Cardiac muscle cell (in vitro differentiated cells and primary cell): ENCODE results near the gene CEP95. TPM values are rescaled to one million over a fixed set of nuclear protein-coding genes. Genes with fewer than 3 reads are reported as not detected.
A peak's percentile ranks its signal among the peaks of the same experiment; 100 is the strongest.

Experiments
- DNase-seq, 2 donors: peaks; one replicate each; pipeline versions ENCODE4 v3.0.0 to v3.0.0-alpha.2; 2010 to 2017; ENCODE audit warnings: low read depth in 1 of 2, low spot score in 1 of 2
- H3K27ac ChIP-seq: fragments of 200-600 bp; sonication (generic); 2 replicates; pipeline ENCODE4 v1.5.1; 2016
- H3K27me3 ChIP-seq: fragments of 200-600 bp; sonication (generic); 2 replicates; pipeline ENCODE4 v1.6.0; 2016; ENCODE audit warnings: control low read depth
- H3K36me3 ChIP-seq: fragments of 200-600 bp; sonication (generic); 2 replicates; pipeline ENCODE4 v1.5.1; 2016; ENCODE audit warnings: control low read depth
- H3K4me1 ChIP-seq: fragments of 200-600 bp; sonication (generic); 2 replicates; pipeline ENCODE4 v1.8.1; 2017; ENCODE audit warnings: low read depth, mild to moderate bottlenecking, mixed run types
- H3K4me3 ChIP-seq: fragments of 200-600 bp; sonication (generic); 2 replicates; pipeline ENCODE4 v1.5.1; 2016; ENCODE audit warnings: mild to moderate bottlenecking
- H3K9me3 ChIP-seq: fragments of 200-600 bp; sonication (generic); 2 replicates; pipeline ENCODE4 v1.5.1; 2017; ENCODE audit warnings: low read depth, mild to moderate bottlenecking, control low read depth
- polyA plus RNA-seq: library from polyadenylated mRNA; unstranded; fragments of >200 nt; fragmentation: Nextera tagmentation; extraction: Ambion mirVana; gene quantifications from 2 replicates; pipeline ENCODE4 v1.2.1, GENCODE V29; 2016
- total RNA-seq: library from RNA; depleted of rRNA; stranded (reverse); fragments of >200 nt; gene quantifications from 2 replicates; pipeline ENCODE4 v1.2.3, GENCODE V29; 2016
- TF ChIP-seq, protein P1 (sequence below): IDR thresholded peaks from 2 replicates; pipeline ENCODE4 v1.5.1; 2012; ENCODE audit warnings: low read depth, mild to moderate bottlenecking, low read length

CEP95 gene
- total and polyA plus RNA-seq, 2 experiments from 2014 or later = 29.1 to 40.3 TPM

DNA sequence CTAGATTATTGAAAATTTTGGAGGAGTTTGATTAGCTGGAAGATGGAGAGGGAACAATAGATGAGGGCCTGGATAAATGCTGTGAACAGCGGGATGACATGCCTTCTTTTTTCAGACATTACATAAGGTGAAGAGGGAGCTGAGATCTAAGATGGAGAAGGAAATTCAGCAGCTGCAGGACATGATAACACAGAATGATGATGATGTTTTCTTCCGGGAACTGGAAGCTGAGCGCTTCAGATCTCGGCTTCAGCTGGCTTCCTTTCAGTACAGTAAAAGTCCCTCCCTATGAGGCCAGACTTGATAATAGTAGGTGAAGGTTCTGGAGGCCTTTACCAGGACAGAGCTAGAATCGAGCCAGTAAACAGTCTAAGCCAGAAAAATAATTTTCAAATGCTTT is 30.7 kb downstream of the CEP95 start:
- H3K9me3 ChIP-seq = no peaks in the 10 kb centered on the region
- H3K4me3 ChIP-seq = no peak overlapping the region
- H3K36me3 ChIP-seq = peaks cover 63% of the 10 kb centered on the region
- peak in 1 of 2 donors; percentile 16 for DNase-seq
- TF ChIP-seq, protein P1, sequence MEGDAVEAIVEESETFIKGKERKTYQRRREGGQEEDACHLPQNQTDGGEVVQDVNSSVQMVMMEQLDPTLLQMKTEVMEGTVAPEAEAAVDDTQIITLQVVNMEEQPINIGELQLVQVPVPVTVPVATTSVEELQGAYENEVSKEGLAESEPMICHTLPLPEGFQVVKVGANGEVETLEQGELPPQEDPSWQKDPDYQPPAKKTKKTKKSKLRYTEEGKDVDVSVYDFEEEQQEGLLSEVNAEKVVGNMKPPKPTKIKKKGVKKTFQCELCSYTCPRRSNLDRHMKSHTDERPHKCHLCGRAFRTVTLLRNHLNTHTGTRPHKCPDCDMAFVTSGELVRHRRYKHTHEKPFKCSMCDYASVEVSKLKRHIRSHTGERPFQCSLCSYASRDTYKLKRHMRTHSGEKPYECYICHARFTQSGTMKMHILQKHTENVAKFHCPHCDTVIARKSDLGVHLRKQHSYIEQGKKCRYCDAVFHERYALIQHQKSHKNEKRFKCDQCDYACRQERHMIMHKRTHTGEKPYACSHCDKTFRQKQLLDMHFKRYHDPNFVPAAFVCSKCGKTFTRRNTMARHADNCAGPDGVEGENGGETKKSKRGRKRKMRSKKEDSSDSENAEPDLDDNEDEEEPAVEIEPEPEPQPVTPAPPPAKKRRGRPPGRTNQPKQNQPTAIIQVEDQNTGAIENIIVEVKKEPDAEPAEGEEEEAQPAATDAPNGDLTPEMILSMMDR = no peak
- H3K27me3 ChIP-seq = no peaks in the 10 kb centered on the region
- H3K4me1 ChIP-seq = no peaks in the 10 kb centered on the region
- no peak overlapping the region for H3K27ac ChIP-seq

DNA sequence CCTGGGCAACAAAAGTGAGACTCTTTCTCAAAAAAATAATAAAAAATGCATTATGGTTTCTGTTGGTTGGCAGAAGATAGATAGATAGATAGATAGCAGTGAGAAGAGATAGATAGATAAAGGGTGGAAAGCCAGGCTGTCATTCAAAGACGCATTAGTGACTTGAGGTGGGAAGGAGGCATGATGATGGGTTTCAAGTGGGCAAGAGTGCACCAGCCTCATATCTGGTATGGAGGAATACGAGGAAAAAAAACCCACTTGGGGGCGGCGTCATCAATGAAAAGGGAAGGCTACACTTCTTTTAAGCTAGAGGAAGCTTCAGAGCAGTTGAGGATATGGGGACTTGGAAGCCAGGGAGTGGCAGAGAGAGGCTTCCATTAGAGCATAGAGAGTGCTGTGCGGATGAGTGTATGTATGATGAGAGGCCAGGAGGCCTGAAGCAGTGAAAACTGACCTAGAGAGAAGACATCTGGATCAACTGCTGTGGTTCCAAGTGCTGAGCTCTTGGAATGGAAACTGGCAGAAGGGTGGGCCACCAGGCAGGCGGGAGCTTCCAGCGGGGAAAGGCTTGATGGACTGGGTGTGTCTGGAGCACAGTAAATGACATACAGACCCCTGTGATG is 31.8 kb downstream of the CEP95 start:
- peaks cover 52% of the 10 kb centered on the region for H3K36me3 ChIP-seq
- no peaks in the 10 kb centered on the region for H3K9me3 ChIP-seq
- peak overlapping the region; percentile 39 for H3K27ac ChIP-seq
- no peak overlapping the region for H3K4me3 ChIP-seq
- no peaks in the 10 kb centered on the region for H3K4me1 ChIP-seq
- H3K27me3 ChIP-seq = no peaks in the 10 kb centered on the region
- no peak for DNase-seq
- TF ChIP-seq, protein P1 = no peak

DNA sequence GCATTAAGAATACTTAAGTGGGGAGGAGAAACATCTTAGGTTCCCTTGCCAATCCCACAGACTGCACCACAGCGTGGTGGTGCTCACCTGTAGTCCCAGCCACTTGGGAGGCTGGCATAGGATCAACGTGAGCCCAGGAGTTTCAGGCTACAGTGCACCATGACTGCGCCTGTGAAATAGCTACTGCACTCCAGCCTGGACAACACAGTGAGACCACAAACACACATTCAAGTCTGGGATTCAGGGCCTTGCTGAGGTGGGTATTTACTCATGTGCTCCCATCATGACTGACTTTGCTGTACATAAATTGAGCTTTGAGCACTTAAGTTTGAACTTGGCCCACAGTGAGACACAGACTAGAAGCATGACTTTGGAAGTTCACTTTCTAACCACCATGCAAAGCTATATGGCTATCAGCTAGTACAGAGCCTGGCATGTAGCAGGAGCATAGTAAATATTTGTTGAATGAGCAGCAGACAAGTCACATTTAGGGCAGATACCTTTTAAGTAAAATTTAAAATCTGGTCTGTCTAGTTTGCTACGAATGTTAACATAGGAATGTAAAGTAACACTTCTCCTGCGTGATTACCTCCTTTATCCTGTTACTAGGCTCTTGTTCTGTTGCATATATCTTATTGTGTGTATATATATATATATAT is 33.5 kb downstream of the CEP95 start:
- Histone ChIP-seq H3K4me3 (no peak overlapping the region), H3K36me3 (peaks cover 46% of the 10 kb centered on the region), H3K4me1 (no peaks in the 10 kb centered on the region), H3K27ac (no peak overlapping the region), H3K27me3 (no peaks in the 10 kb centered on the region), H3K9me3 (no peaks in the 10 kb centered on the region)
- TF ChIP-seq, protein P1 = no peak
- DNase-seq = no peak

DNA sequence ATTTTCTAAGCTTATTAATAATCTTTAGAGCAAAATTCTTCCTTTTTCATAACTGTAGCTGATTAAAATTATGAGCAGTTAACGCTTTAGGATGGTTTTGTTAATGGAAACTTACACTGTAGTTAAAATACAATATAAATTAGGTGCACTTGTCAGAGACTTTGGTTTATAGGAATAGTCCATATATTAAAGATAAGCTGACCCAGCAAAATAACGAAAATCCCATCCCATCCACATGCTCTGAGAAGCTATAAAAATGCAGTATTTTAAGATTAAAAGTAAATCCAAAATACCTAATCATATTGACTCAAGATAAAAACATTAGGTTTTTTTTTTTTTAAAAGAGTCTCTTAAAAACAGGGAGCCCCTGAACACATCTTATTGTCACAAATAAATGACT is 38.0 kb downstream of the CEP95 start:
- TF ChIP-seq, protein P1 = no peak

DNA sequence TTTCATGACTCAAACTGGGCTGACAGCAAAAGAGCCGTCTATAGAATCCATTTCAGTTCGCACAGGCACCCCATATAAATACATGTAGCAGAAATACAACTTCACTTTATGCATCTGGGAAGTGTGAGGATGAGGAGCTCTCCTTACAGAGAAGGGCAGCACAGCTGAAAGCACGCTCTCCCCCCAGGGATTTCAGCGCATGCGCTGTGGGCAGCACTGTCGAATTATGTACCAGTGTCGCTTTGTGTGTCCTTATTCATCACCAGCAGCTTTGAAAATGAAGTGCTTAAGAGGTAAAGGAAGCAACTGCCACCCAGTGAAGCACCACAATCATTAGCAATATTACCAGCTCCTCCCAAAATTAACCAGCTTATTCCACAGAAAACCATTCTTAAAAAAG is 39.9 kb downstream of the CEP95 start:
- Histone ChIP-seq H3K27me3 (no peaks in the 10 kb centered on the region), H3K4me1 (peaks cover 8% of the 10 kb centered on the region), H3K36me3 (peaks cover 28% of the 10 kb centered on the region), H3K27ac (peak overlapping the region; percentile 59), H3K4me3 (no peak overlapping the region), H3K9me3 (no peaks in the 10 kb centered on the region)
- no peak for DNase-seq
- TF ChIP-seq, protein P1 = no peak

More for the DNA sequence above, 38.0 kb downstream of the CEP95 start:
- no peak for DNase-seq
- Histone ChIP-seq H3K36me3 (peaks cover 23% of the 10 kb centered on the region), H3K4me3 (no peak overlapping the region), H3K27ac (no peak overlapping the region), H3K27me3 (no peaks in the 10 kb centered on the region), H3K4me1 (peaks cover 8% of the 10 kb centered on the region), H3K9me3 (no peaks in the 10 kb centered on the region)
